Measurements from ENCODE around the gene RGS3. TPM values are rescaled to one million over a fixed set of nuclear protein-coding genes. Genes with fewer than 3 reads are reported as not detected.
"Not testable (repeated sequence)": the region's sequence is repeated elsewhere in the genome, so short reads cannot be mapped to it uniquely, and the experiment has no call there.

RGS3 gene
- 44.8 TPM for polyA plus RNA-seq (ENCODE audit: insufficient read length)

DNA sequence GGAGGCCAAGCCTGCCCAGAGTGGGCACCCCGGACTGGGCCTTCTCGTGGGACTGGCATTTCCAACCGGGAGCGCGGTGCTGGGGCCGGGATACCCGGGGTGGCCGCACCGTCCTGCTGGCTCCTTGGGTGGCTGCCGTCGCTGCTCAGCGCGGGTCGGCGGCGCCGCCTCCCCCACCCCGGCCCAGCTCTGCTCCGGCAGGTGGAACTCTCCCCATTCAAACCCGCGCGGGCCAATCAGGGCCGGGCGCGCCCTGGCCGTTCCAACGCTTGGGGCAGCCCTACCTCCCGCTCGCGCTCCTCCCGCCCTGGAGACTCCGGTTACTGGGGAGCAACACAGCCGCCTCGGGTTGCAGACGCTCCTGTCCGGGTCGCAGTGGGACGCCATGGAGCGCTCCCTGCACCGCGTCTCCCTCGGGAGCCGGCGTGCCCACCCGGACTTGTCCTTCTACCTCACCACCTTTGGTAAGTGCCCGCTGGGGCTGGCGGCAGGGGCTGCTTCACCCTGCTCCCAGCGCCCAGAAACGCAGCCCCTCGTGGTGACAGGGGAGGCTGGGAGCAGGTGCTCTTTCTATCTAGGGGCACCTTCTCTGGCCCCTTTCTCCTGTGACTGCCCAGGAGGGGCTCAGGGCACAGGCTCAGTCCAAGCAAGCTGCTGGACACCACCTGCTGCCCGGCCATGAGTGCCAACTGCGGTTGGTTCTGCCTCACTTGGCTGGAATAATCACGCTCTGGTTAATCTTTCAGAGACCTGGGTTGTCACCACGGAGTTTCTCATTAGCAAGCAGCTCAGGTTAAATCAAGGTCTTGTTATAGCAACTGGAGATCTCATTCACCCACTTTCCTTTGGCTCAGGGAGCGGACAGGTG lies at the start of gene RGS3:
RGS3 (plus strand) TSS at position 310 of the 868 bp plus-strand sequence; CDS start at position 386, 76 bp downstream.
- DNase-seq: peak; percentile 23

DNA sequence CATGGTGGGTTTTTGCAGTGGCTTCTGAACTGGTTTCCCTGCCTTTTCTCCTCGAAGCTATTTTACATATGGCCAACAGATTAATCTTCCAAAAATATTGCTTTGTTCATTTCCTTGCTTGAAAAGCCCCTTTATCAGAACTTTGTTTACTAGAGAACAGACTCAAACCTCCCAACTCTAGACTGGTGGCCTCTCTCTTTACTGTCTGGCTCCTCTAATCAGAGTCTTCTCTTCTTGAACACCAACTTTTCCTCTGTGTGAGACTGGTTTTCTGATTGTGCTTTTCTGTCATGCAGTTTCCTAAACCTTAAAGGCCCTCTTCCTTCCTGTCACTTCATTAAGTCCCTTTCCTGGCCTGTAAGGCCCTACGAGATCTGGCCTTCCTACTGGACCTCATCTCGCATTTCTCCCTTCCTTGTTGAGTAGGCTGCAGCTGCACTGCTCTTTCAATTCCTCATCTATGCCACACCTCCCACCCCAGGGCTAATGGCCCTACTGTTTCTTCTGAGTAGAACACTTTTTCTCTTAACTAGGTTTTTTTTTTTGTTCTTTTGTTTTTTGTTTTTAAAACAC lies 47.3 kb upstream of the RGS3 start:
- DNase-seq: no peak

DNA sequence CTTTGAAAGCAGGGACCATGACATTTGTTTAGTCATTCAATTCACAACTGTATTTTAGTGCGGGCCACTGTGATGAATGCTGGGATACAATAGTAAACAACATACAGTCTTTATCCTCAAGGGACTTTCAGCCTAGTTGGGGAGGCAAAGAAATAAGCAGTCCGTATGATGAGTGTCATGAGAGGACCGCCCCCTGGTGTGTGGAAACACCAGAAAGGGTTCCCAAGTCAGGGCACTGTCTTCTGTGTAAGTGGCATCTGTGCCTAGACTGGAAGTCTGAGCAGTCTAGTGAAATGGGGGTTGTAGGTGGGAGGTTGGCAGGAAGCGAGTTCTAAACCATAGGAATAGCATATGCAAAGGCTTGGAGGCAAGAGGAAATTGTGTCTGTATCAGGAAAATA lies 46.2 kb upstream of the RGS3 start:
- no peak for DNase-seq

DNA sequence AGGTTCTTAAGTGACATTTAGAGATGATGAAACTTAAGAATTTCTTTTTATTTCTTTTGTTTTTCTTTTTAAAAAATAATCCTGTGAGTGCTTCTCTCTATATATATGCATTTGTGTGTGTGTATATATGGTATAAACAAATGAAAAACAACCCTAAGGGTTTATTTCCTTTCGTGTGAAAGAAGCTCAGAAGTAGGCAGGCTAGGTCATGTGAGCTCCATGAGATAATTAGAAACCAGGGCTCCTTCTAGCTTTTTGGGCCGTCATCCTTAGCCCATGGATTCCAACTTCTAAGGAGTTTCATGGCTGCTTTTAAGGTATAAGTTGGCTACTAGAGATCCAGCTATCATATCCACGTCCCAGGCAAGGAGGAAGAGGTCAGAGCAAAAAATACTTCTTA lies 41.8 kb upstream of the RGS3 start:
- DNase-seq: no peak

DNA sequence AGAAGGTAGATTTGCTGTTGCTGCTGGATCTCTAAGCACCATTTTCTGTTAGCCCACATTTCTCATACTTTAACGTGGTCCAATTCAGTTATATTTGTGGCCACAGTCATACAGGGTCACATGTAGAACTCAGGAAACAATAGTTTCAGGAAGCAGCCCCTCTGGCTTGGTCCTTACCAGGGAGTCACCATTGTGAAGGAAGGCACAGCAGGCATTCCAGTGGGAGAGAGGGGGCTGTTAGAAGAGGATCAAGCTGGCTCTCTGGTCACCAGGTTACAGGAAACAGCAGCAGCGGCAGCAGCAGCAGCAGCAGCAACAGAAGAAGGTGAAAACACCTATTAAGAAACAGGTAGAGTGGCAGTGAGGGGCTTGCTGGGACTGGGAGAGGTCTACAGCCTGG lies 38.5 kb upstream of the RGS3 start:
- DNase-seq: no peak

DNA sequence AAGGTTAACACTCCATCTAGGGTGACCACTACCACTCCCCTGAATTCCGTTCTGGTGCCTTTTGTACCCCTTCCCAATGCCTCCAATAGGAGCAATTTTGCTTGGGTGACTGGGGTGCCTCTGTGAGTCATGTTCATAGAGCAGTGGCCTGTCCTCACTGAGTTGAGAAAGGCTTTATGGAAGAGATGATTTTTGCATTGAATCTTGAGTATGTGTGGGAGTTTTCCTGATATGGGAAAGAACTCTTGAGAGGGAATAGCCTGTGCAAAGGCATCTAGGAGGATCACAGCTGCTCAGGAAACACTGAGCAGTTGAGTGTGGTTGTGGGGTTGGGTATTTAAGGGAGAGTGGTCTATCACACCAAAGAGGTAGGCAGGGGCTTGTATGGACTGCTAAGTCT lies 36.8 kb upstream of the RGS3 start:
- DNase-seq: no peak

DNA sequence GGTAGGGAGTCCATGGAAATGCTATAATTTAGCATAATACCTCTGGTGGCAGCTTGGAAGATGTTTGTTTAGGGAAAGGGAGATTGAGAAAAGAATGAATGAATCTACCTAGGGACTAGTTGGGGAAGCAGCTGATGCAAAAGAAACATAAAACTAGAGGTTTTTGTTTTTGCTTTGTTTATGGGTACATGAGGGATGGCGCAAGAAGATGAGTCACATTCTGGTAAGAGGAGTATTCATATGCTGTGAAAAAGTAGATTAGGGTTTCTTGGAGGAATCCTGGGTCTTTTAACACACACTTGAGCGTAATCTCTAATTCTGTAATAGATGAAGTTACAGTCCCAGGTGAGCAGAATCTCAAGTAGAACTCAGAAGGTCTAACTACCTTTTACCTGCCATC lies 35.9 kb upstream of the RGS3 start:
- DNase-seq: no peak

DNA sequence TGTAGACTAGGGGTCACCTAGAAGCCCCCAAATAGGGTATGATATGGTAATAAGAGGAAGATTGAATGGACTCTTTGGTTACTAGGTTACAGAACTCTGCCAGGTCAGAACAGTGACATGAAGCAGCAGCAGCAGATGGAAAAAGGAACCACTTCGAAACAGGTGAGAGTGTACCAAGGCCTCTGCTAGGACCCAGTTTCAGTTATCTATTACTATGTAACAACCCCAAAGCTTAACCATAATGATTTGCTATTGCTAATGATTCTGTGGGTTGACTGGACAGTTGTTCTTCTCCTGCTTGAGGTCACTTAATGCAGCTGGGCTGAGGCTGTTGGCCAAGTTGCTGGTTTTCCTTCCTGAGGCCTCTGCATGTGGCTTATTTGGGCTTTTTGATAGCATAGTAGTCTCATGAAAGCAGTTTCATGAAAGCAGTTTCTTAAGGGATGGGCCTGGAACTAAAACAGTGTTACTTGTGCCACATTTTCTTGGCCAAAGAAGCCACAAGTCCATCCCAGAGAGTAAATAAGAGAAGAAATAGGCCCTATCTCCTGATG lies 35.4 kb upstream of the RGS3 start:
- DNase-seq: no peak

DNA sequence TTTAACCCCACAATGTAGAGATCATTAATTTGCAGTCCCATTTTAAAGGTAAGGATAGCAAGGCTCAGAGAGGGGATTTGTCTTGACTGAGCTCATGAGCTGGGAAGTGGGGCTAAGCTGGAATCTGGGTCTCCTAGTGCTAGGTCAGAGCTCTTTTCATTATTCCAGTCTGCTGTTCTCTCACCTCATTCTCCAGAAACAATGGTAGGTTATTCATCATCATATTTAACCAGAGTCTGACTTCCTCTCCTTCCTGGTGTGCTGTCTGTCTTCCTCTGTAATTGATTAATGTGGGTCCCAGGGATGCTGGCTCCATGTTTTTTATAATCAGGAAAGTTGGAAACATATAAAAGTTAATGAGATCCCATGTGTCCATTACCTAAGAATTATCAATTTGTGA lies 32.3 kb upstream of the RGS3 start:
- no peak for DNase-seq

DNA sequence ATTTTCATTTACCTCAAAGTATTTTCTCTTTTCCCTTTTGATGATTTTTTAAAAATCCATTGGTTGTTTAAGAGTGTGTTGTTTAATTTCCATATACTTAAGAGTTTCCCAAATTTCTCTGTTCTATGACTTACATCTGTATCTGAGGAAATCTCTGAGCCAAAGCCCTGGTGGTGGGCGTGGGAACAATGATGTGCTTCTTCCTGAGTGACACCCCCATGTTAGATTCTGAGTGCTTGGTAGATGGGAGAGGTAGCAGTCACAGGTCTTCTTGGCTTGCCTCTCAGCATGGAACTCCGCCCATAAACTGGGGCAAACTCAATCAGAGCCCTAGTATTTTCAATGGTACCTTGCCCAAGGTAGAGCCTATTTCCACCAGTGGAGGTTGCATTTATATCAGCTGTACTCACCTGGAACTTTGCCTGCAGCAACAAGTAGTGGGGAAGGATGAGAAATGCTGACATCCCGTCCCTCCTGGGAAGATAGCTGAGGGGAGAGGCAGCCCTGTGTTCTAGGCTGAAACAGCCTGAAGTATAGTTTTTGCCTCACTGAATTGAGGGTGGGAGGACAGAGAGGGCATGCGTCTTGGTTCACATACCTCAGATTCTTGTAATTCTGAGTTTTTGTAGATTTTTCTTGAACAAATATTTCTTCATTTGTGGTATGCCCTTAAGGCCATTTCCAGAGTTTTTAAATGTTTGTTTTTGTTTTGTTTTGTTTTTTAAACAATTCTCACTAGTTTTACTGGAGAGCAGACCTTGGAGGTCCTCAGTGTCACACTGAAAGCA lies 26.6 kb upstream of the RGS3 start:
- no peak for DNase-seq

DNA sequence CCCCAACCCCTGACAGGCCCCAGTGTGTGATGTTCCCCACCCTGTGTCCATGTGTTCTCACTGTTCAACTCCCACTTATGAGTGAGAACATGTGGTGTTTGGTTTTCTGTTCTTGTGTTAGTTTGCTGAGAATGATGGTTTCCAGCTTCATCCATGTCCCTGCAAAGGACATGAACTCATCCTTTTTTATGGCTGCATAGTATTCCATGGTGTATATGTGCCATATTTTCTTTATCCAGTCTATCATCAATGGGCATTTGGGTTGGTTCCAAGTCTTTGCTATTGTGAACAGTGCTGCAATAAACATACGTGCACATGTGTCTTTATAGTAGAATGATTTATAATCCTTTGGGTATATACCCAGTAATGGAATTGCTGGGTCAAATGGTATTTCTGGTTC lies 25.8 kb upstream of the RGS3 start:
- DNase-seq: not testable (repeated sequence)

DNA sequence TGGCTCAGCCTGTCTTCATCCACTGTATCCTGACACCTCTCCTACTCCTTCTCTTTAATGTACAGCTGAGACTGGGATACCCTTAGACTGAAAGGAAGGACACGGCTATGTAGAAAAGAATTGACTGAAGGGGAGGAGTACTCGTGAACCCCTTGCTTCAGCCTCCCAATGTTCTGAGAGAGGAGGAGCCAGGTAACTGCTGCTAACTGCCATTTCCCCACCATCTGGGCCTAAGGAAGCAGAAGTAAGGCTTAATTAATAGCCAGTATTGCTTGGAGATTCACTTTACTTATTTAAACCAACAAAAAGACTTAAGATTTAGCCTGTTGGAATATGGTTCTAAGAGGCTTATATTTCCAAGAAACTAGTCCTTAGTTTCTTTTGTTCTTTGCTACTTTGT lies 18.8 kb upstream of the RGS3 start:
- DNase-seq: no peak

DNA sequence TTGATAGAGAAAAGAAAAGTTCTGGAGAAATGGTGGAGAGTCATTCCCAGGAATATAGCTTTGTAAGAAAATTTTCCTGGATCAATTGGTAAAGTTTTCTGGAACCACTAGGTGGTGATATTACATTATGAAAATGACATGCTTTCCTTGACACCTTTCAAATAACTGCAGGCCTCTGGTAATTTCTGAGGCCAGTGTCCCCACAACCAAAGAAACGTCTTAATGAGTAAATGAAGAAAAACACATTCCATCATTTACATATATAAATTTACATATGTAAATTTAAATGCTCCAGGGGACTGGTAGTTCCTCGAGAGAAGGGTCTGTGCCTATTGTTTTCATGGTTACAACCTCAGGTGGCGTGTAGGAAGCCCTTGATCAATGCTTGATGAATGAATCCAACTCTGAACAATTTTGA lies 17.2 kb upstream of the RGS3 start:
- peak; percentile 47 for DNase-seq

DNA sequence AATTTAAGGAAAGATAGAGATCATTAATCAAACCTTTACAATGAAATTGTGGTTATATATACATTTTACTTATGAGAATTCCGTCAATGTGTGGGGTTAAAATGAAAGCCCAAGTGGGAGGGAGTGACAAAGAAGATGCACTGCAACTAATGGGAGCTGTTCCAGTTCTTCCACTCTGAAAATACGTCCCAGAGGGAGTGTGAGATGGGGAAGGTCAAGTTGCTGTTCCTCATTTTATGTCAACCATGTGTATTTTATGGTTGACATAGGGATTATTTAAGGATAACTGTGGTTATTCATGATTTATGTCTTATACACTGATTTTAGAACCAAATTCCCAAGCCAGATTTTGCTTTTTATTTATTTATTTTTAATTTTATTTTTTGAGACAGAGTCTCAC lies 14.2 kb upstream of the RGS3 start:
- no peak for DNase-seq

DNA sequence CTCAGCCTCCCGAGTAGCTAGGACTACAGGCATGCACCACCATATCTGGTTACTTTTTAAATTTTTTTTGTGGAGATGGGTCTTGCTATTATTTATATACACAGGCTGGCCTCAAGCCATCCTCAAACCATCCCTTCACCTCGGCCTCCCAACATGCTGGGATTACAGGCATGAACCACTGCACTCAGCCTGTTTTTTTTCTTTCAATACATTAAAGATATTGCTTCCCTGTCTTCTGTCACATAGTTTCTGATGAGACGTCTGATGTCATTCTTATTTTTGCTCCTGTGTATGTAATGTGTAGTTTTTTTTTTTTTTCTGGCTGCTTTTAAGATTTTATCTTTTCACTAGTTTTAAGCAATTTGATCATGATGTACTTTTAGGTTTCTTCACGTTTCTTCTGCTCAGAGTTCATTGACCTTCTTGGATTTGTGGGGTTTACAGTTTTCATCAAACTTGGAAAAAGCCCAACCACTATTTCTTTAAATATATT lies 11.4 kb upstream of the RGS3 start:
- no peak for DNase-seq

DNA sequence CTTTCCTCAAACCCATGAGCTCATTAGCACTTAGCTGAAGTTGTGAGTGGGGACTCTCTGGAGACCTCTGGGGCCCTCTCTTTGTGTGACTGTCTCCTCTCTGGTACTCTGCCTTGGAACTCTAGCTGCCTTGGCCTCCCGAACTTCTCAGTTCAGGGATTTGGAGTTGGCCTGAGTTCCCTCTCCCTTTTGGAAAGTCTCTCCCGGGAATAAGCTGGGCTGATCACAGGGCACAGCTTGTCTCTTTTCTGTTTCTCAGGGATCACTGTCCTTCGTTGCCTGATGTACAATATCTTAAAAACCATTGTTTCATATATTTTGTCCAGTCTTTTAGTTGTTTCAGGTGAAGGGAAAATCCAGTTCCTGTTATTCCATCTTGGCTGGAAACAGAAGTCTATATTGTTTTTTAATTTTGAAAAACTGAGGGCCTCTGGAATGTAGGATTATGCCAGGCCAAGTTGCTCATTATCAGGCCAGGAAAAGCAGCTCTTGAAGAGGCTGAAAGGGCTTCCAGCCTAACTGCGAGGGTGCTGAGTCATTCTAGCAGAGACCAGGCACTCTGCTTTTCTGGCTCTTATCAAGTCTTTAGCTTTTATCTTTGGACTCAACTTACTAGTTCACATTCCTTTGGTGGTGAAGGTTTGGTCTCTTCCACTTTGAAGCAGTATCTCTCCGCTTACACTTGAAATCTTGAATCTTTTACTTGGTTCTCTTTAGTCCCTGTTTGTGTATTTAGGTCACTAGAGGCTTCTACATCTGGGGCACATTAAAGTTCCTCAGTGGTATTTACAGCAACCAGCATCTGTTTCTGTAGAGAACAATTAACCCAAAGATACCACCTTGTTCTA lies 8.4 kb upstream of the RGS3 start:
- DNase-seq: peak; percentile 46

DNA sequence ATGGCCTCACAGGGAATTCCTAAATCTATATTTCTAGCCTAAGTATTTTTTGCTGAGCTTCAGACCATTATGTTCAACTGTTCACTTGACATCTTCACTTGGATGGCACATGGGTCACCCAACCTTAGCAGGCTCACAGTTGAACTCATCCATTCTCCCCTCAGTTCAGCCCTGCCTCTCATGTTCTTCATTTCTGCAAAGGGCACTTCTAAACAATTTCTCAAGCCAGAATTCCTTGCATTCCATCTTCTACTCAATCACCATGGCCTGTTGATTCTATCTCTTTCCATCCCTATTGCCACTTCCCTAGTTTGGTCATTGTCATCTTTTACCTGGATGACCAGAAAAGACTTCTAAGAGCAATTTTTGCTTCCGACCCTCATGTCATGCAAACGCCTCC lies 7.3 kb upstream of the RGS3 start:
- no peak for DNase-seq

DNA sequence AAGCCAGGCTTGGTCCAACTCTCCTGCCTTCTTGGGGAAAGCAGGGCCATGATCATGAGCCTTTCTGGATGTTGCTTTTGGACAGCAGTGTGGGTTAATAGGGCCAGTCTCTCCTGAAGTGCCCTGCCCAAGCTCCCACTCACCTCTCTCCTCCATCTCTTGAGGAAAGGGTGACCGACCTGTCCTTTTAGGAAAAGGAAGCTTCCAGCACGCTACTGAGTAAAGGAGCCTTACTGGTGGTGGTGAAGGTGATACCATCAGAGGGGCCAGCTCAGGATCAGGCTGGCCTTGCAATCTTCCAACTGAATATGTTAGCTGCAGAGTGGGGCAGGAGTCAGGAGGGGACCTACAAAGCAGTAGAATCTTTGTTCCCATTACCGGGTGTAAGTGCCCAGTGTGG lies 2.2 kb upstream of the RGS3 start:
- DNase-seq: no peak

DNA sequence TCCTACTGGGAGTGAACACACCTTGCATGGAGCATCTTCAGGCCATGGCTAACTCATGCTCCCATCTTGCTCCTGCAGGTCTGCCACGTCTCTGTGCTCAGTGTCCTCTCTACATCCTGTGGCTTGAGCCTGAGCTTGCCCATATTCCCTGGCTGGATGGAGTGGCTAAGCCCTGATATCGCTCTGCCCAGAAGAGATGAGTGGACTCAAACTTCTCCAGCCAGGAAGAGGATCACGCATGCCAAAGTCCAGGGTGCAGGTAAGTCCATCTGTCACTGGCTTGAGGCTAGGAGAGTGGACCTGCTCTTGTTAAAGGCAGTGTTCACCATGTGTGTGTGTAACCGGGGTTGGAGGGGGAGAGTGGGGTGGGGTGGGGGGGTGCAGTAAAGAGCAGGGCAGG lies 1.6 kb upstream of the RGS3 start:
- DNase-seq: no peak

DNA sequence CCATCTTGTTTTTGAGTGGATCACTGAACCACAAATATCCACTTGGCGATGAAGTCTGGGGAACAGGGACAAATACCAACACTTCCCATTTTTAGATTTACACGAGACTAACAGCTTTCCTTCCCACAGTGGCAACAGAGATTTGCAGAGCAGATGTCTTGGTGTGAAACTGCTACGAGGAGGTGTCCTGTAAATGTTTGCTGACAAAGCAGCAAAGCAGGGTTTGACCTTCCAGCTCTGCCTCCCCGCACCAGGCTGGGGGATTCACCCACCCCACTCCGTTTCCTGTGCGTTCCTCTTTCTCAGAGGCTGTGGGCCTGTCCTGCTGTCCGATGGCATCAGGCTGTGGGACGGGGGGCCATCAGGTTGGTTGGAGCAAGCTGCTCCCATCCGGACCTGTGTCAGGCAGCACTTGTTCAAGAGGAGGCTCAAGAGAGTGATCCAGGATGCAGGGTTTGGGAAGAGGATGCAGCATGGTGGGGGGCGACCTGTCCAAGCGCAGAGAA lies 693 bp upstream of the RGS3 start:
- no peak for DNase-seq

DNA sequence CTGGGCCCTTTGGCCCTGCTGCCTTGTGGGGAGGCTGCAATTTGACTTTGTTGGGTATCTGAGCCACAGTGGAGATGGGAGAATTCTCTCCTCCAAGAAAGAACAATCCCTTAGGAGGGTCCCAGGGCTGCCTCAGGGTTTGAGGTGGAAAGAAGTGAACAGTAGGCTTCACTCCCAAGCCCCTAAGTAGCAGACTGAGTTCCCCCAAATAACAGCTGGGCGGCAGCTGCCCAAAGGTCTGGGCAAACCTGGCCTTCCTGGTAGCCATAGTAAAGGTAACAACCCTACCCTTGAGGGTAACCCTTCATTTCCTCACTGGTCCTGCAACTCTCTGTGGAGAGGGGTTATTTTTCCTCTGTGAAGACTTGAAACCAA lies 746 bp downstream of the RGS3 start:
- no peak for DNase-seq

DNA sequence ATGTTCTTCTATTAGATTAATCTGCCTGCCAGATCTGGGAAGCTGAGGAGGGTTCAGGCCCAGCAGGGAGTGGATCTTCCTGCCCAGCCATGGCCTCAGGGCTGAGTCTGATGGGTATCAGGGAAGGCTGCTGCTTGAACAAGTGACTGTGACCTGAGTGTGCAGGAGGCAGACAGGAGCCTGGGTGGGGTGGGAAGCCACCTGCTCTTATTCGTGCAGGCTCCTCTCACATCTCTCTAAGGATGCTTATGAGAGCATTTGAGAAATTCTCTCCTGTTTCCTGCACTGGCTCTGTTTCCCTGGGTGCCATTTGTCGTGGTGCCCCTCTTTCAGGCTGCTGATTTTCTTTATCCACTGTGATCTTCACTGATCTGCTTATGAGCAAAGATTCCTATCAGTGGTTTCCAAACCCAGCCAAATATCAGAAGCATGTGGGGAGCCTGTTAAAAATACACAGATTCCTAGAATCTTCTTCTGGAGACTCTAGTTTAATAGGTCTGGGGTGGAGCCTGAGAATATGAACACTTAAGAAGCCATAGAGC lies 2.1 kb downstream of the RGS3 start:
- no peak for DNase-seq

All from hindlimb muscle (tissue), 1 donor.